ENCODE results near the gene TARDBP. TPM values are rescaled to one million over a fixed set of nuclear protein-coding genes. Genes with fewer than 3 reads are reported as not detected.
"Not testable (repeated sequence)": the region's sequence is repeated elsewhere in the genome, so short reads cannot be mapped to it uniquely, and the experiment has no call there.

Gene TARDBP
- 59.9 and 61.9 TPM in 2 replicates for total RNA-seq

DNA sequence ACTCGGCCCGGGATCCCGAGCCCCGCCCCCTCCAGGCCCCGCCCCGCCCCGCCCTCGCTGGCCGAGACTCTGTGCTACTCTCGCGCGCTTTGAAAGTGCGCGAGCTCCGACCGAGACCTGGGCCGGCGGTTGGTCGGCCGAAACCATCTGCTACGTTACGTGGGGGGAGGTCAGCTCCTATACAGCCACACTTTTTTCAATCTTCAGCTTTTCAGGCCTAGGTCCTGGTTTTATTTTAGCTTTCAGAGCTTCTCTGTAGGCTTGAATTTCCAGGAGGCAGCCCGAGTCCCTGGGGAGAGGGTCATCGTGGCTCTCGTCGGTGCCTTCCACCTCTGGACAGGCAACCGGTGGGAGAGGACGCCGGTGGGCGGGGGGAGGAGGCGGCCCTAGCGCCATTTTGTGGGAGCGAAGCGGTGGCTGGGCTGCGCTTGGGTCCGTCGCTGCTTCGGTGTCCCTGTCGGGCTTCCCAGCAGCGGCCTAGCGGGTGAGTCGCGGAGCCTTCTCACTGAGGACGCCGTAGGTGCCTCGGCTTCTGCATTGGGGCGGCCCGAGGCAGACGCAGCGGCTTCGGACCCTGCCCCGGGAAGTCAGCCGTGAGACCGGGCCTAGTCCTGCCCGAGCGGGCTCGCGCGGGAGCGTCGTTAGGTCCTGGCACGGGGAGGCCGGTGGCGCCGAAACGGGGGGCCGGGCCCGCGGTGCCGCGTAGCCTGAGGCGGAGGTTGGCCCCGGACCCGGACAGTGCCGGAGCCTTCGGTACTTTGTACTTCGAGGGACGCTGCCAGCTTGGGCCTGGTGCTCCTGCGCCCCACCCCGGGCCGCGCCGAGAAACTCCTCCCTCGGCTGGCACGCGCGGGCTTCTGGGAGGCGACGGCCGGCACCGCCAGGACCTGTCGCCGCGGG, at the start of gene TARDBP:
TSS of gene TARDBP (plus strand) at position 395 of the 900 bp plus-strand sequence. CDS start 1,074 bp downstream, outside the sequence.
- peak; percentile 90 to 94 for DNase-seq (ENCODE audit: low read depth in 2 of 2)

DNA sequence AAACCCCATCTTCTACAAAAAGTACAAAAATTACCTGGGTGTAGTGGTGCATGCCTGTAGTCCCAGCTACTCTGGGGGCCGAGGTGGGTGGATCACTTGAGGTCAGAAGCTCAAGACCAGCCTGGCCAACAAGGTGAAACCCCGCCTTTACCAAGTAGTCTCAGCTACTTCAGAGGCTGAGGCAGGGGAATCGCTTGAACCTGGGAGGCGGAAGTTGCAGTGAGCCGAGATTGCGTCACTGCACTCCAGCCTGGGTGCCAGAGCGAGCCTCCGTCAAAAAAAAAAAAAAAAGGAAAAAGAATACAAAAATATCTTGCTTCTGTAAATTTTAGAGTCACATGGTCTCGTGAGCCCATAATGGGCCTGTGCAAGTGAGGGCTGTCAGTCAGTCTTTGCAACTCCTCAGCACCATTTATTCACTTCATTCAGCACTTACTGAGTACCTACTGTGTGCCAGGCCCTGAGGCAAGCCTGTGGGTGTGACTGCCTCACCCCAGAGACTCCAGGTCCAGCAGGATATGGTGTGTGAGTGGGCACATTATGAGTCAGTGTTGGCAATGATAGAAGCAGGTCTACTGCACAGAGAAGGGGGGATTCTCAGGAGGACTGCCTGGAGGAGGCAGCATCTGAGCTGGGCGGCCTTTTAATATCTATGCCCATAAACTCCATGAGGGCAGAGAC, 46.8 kb upstream of the TARDBP start:
- DNase-seq (ENCODE audit: low read depth in 2 of 2) = no peak

GRCh38 chr1:10967090-10967489, 45.4 kb upstream of the TARDBP start:
- no peak for DNase-seq (ENCODE audit: low read depth in 2 of 2)

DNA sequence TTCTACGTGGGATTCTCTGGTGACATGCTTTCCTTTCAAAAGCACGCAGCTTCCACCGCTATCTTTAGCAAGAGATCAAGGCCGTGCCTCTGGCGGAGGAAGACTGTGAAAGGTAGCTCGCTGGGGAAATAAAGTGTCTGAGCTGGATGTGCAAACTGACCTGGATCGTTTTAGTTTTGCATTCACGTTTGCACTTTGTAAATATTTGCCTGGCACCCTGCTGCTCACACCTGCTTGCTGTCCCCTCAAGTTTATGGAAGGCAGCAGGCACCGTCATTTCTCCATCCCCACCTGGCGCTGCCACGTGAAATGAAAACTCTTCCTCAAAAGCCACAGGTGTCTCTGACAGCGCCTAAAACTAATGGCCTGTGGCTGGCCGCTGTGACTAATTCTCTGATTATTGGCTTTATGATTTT, 44.0 kb upstream of the TARDBP start:
- DNase-seq (ENCODE audit: low read depth in 2 of 2) = peak in 1 of 2 donors; percentile 11

DNA sequence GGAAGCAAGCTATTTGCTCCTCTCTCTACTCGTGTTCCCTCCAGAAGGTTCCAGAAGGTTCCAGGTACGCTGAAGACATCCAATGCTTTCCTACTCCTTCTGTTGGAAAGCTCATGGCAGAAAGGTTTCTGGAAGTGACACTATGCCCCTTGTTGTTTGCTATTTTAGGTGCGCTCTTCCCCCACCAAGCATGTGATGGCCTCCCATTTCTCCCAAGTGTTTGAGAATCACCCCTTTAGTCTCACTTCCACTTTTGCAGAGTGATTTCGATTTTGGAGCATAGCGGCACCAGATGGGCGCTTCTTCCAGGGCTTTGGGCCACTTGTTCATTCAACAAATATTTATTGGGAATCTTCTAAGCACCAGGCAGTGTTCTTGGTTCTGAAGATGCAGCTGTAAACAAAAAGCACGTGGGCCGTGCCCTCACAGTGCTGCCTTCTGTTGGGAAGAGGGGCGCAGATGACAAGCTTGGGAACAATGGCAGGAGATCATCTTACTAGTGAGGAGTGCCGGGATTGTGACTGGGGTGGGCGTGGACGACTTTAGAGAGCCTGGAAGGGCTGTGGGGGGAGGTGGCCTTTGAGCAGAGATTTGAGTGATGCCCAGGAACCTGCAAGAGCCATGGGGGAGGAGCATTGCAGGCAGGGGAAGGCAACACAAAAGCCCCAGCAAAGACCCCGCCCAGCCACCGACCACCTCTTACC, 43.0 kb upstream of the TARDBP start:
- DNase-seq (ENCODE audit: low read depth in 2 of 2) = no peak

DNA sequence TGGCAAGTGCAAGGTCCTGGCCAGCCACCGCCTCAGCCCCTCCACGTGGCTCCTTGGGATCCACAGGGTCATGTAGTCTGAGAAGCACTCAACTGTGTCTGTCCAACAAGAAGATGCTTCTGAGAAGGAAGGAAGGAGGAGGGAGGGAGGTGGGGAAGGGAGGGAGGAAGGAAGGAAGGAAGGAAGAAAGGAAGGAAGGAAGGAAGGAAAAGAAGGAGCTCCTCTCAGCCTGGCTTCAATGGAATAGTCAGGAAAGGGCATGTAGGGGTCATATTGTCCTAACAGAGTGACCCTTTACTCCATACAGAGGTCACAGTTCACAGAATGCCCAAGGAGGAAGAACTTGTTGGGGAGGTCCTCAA, 42.5 kb upstream of the TARDBP start:
- DNase-seq (ENCODE audit: low read depth in 2 of 2) = no peak

DNA sequence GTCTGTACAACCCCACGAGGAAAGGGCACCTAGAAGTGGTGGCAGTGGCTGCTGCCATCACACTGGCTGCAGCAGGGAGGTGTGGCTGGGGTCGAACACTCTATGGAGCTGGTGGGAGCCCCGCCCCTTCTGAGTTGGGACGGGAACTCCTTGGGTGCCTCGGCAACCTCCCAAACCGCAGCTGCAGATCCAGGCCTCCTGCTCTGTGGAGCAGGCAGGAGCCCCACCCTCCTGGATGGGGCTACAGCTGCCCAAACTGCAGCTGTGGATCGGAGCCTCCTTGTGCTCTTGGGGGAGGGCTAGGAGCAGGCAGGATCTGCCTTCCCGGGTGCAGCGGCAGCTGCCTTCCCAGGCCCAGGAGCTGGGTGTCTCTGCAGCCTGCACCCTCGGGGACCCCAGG, 38.9 kb upstream of the TARDBP start:
- DNase-seq (ENCODE audit: low read depth in 2 of 2) = no peak

DNA sequence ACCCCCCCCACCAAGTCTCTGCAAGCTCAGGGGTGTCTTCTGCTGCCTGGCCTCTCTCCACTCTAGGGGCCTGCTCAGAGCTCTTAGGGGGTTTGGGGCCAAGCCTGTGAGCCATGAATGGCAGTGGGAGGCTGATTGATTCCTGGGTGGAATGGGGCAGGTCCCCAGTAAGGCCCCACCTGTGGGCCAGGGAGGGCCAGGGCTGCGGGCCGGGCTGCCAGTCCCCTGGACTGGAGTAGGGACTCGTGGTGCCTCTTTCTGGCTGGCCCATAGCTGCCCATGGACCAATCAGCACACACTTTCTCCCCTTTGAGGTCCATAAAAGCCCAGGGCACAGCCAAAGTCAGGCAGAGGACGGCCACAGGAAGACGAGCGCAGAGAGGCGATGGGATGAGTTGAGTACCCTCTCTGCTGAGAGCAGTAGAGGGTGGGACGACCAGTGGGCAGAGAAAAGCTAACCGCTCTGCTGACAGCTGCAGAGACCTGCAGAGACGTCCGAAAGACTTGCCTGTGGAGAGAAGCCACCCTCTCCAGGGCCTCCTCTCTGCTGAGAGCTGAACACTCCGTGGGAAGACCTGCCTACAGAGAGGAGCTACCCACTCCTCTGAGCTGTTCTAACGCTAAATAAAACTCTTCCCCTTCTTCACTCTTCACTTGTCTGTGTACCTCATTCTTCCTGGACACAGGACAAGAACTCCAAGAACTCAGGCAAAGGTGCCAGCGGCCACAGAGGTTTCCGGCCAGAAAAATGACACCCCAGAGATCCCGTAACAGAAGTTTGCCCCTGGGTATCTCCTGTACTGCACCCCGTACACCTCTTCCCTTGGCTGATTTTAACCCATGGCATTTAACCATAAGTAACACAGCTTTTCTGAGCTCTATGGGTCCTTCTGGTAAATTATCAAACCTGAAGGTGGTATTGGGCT, 38.2 kb upstream of the TARDBP start:
- DNase-seq (ENCODE audit: low read depth in 2 of 2) = no peak

DNA sequence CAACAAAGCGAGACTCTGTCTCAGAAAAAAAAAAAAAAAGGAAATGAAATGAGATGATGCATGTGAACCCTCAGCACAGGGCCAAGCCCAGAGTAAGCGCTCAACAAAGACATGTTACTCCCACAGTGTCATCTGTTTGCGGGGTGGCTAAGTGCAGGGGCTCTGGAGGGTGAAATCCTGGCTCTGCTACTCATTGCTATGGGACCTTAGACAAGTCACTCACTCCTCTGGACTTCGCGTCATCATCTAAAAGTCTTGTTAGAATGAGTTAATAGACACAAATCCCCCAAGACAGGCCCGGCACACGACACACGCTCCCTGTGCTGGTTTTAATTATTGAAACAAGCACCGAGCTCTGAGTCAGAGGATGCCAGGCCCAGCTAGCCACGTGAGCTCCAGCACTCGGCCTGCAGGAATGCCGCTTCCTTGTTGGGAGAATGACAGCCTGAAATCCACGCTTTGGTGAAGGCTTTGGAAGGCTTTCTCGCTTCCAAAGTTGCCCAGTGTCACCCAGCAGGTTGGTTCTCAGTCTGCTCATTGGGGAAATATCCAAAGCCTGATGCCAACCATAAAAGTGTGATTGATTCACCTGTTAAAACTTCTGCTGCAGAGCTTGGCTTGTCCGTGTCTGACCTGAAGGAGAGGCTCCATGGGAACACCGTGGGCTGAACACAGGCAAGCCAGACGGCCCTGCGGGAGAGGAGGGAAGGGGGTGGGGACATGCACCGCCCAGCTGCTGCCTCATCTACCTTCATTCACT, 36.7 kb upstream of the TARDBP start:
- DNase-seq (ENCODE audit: low read depth in 2 of 2) = peak in 1 of 2 donors; percentile 52

DNA sequence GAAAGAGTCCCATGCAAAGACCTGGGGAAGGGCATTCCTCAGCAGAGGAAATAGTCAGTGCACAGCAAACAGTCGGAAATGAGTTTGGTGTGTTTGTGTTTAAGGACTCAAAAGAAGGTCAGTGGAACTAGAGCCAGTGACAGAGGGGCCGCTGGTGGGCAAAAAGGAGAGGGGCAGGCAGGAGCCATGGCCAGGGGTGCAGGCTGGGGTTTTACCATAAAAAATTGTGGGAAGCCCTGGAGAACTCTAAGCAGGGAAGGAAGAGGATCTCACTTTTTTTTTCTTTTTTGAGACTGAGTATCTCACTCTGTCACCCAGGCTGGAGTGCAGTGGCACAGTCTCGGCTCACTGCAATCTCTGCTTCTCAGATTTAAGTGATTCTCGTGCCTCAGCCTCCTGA, 33.7 kb upstream of the TARDBP start:
- no peak for DNase-seq (ENCODE audit: low read depth in 2 of 2)

- DNase-seq (ENCODE audit: low read depth in 2 of 2) = peak in 1 of 2 donors; percentile 51
Measured at GRCh38 chr1:10979483-10979920, 33.0 kb upstream of the TARDBP start.

DNA sequence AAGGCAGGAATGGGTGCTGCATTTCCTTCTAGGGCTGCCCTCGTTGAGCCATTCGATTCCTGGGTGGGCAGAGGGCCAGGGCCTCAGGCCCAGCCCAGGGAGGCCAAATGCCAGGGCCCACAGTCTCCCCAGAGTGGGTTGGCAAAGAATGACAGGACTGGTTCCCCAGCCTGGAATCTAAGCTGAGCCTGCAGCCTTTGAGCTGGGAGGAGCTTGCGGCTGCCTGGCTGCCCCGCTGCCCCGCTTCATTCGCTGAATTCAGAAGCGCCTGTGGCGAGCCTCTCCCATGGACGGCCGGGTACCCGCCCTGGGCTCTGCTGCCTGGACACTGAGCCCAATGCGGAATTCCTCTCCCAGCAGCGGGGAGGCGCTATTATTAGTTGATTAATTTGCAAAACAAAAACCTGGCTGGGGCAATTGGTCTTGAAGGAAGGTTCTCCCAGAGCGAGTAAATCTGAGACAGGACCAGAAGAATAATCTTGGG, 32.3 kb upstream of the TARDBP start:
- DNase-seq (ENCODE audit: low read depth in 2 of 2) = peak in 1 of 2 donors; percentile 50

DNA sequence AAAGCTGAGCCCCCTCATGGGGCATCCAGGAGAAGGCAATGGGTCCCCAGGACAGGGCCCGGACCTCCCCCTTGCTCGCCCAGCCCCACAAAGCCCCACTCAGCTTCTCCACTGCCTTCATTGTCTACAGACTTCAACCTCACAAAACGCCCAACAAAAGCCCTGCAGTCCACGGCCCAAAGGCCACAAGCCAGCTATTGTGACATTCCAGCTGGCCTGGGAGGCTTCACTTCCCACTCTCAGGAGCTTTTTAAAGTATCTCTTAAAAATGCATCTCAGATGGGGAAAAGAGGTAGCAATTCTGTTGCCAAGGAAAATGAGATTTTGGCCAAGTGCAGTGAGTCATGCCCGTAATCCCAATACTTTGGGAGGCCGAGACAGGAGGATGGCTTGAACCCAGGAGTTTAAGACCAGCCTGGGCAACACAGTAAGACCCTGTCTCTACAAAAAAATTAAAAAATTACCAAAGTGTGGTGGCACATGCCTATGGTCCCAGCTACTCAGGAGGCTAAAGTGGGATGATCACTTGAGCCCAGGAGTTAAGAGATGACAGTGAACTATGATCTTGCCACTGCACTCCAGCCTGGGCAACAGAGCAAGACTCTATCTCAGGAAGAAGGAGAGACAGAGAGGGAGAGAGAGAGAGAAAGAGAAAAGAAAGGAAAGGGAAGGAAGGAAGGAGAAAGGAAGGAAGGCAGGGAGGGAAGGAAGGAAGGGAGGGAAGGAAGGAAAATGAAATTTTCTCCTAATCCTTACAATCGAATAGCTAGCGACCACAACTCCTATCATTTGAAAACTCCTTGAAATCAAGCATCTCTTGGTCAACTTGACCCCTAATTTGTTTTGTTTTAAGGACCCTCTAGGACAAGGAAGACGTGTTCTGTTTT, 31.4 kb upstream of the TARDBP start:
- DNase-seq (ENCODE audit: low read depth in 2 of 2) = no peak

GRCh38 chr1:10986525-10986890, 25.9 kb upstream of the TARDBP start:
- no peak for DNase-seq (ENCODE audit: low read depth in 2 of 2)

GRCh38 chr1:10987840-10988417, 24.5 kb upstream of the TARDBP start:
- DNase-seq (ENCODE audit: low read depth in 2 of 2) = no peak

GRCh38 chr1:10989095-10989494, 23.4 kb upstream of the TARDBP start:
- no peak for DNase-seq (ENCODE audit: low read depth in 2 of 2)

DNA sequence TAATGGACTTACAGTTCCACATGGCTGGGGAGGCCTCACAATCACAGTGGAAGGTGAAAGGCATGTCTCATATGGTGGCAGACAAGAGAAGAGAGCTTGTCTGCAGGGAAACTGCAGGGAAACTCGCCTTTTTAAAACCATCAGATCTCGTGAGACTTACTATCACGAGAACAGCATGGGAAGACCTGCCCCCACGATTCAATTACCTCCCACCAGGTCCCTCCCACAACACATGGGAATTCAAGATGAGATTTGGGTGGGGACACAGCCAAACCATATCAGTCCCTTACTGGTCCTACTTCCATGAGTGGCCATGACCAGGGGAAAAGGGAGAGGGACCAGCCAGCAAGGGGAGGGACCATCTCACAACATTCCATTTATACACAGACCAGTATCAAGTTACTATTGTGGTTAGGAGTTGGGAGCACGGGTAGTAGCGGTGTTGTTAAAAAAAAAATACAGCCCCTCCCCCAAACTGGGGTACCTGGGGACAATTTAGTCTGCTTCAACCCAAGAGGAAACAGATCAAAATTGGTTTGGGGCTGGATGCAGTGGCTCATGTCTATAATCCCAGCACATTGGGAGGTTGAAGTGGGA, 22.4 kb upstream of the TARDBP start:
- DNase-seq (ENCODE audit: low read depth in 2 of 2) = not testable (repeated sequence)

DNA sequence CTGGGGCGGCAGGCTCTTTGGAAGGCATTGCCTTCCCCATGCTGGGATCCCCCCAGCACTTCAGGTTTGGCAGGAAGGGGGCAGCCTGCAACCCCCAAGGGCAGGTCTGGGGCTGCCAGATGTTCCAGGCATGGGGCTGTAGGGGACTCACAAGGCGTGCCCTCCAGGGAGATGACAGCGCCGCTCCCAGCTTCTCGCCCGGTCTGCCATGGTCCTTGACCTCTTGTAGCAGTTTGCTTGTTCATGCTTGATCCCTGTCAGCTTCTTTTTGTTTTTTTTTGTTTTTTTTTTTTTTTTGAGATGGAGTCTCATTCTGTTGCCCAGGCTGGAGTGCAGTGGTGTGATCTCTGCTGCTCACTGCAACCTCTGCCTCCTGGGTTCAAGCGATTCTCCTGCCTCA, 21.6 kb upstream of the TARDBP start:
- DNase-seq (ENCODE audit: low read depth in 2 of 2) = no peak

Data from lung microvascular endothelial cell (primary cell).